ENCODE results near the gene MYO15A.

Gene MYO15A

GRCh38 chr17:18099516-18099915 lies 9.0 kb upstream of the MYO15A start:
- Mint-ChIP-seq H3K36me3 (ENCODE audit: low read depth) (peaks cover 26% of the 10 kb centered on the region), H3K4me3 (no peak overlapping the region), H3K4me1 (no peaks in the 10 kb centered on the region), H3K27me3 (ENCODE audit: low read depth) (no peaks in the 10 kb centered on the region), H3K27ac (no peak overlapping the region), H3K9me3 (no peaks in the 10 kb centered on the region)
- no peak for TF ChIP-seq CTCF (IDR thresholded peaks at IDR 0.05; ENCODE audit: unreplicated experiment in 3 of 3)

- no peak overlapping the region for H3K27ac Mint-ChIP-seq
- no peaks in the 10 kb centered on the region for H3K27me3 Mint-ChIP-seq (ENCODE audit: low read depth)
- no peak for TF ChIP-seq CTCF (IDR thresholded peaks at IDR 0.05; ENCODE audit: unreplicated experiment in 3 of 3)
- H3K4me3 Mint-ChIP-seq, result no peak overlapping the region
- peaks cover 23% of the 10 kb centered on the region for H3K36me3 Mint-ChIP-seq (ENCODE audit: low read depth)
- no peaks in the 10 kb centered on the region for H3K9me3 Mint-ChIP-seq
- H3K4me1 Mint-ChIP-seq, result no peaks in the 10 kb centered on the region
Measured at GRCh38 chr17:18100616-18101015, 7.9 kb upstream of the MYO15A start.

GRCh38 chr17:18101828-18102227 lies 6.7 kb upstream of the MYO15A start:
- peaks cover 11% of the 10 kb centered on the region for H3K36me3 Mint-ChIP-seq (ENCODE audit: low read depth)
- TF ChIP-seq CTCF (IDR thresholded peaks at IDR 0.05; ENCODE audit: unreplicated experiment in 3 of 3), result no peak
- no peak overlapping the region for H3K4me3 Mint-ChIP-seq
- H3K27ac Mint-ChIP-seq, result no peak overlapping the region
- H3K4me1 Mint-ChIP-seq, result no peaks in the 10 kb centered on the region
- no peaks in the 10 kb centered on the region for H3K27me3 Mint-ChIP-seq (ENCODE audit: low read depth)
- H3K9me3 Mint-ChIP-seq, result no peaks in the 10 kb centered on the region

- Mint-ChIP-seq H3K4me1 (no peaks in the 10 kb centered on the region), H3K27me3 (ENCODE audit: low read depth) (no peaks in the 10 kb centered on the region), H3K36me3 (ENCODE audit: low read depth) (peaks cover 11% of the 10 kb centered on the region), H3K9me3 (no peaks in the 10 kb centered on the region), H3K4me3 (no peak overlapping the region), H3K27ac (no peak overlapping the region)
- no peak for TF ChIP-seq CTCF (IDR thresholded peaks at IDR 0.05; ENCODE audit: unreplicated experiment in 3 of 3)
Measured at GRCh38 chr17:18102640-18103039, 5.9 kb upstream of the MYO15A start.

GRCh38 chr17:18105027-18105426 lies 3.5 kb upstream of the MYO15A start:
- TF ChIP-seq CTCF (IDR thresholded peaks at IDR 0.05; ENCODE audit: unreplicated experiment in 3 of 3), result no peak
- Mint-ChIP-seq H3K27me3 (ENCODE audit: low read depth) (no peaks in the 10 kb centered on the region), H3K9me3 (no peaks in the 10 kb centered on the region), H3K4me1 (no peaks in the 10 kb centered on the region), H3K36me3 (ENCODE audit: low read depth) (peaks cover 7% of the 10 kb centered on the region), H3K4me3 (no peak overlapping the region), H3K27ac (no peak overlapping the region)

GRCh38 chr17:18105595-18105994 lies 3.0 kb upstream of the MYO15A start:
- H3K9me3 Mint-ChIP-seq, result no peaks in the 10 kb centered on the region
- no peaks in the 10 kb centered on the region for H3K4me1 Mint-ChIP-seq
- H3K4me3 Mint-ChIP-seq, result no peak overlapping the region
- peaks cover 7% of the 10 kb centered on the region for H3K36me3 Mint-ChIP-seq (ENCODE audit: low read depth)
- H3K27ac Mint-ChIP-seq, result no peak overlapping the region
- no peak for TF ChIP-seq CTCF (IDR thresholded peaks at IDR 0.05; ENCODE audit: unreplicated experiment in 3 of 3)
- H3K27me3 Mint-ChIP-seq (ENCODE audit: low read depth), result no peaks in the 10 kb centered on the region
